Panc1 (cell line): Measurements from ENCODE around the gene KIAA1755. TPM values are rescaled to one million over a fixed set of nuclear protein-coding genes. Genes with fewer than 3 reads are reported as not detected.

Experiments
- ATAC-seq: fragments of 200-7000 bp; cut with Tn5 transposase; 2 replicates; pipeline ENCODE4 v1.9.1; 2020; ENCODE audit warnings: mild to moderate bottlenecking, moderate library complexity
- BruUV-seq: library from RNA; stranded (reverse); fragments of 400-500 nt; replicated peaks from 2 replicates; lab custom pipeline; 2021; lab: Mats Ljungman, UMichigan
- CTCF ChIA-PET: fragments of 300-600 bp; sonication (Branson Sonifier 250); formaldehyde crosslinking; loops from one replicate; lab custom pipeline; 2022; ENCODE audit warnings: antibody characterized with exemption; lab: Charles Lee
- POLR2A ChIA-PET: fragments of 300-600 bp; sonication (Branson Sonifier 250); formaldehyde crosslinking; loops from one replicate; lab custom pipeline; 2022; ENCODE audit warnings: antibody characterized with exemption; lab: Charles Lee
- DNase-seq: peaks from one replicate; pipeline ENCODE4 v3.0.0-alpha.2; 2010; ENCODE audit warnings: low read depth, low spot score
- H3K27ac ChIP-seq: 2 replicates; pipeline ENCODE4 v1.5.1; 2011; ENCODE audit warnings: mild to moderate bottlenecking, low read length, inconsistent platforms
- H3K27me3 ChIP-seq: fragments of 200-500 bp; sonication (Bioruptor generic); 2 replicates; pipeline ENCODE4 v1.6.0; 2014; ENCODE audit warnings: low read length, inconsistent platforms; ENCODE audit not compliant: control insufficient read depth, insufficient read depth
- H3K36me3 ChIP-seq: fragments of 200-500 bp; sonication (Bioruptor generic); 2 replicates; pipeline ENCODE4 v1.5.1; 2014; ENCODE audit warnings: inconsistent platforms, mild to moderate bottlenecking, low read length, moderate library complexity; ENCODE audit not compliant: control insufficient read depth, insufficient read depth
- H3K4me1 ChIP-seq: 2 replicates; pipeline ENCODE4 v1.5.1; 2011; ENCODE audit warnings: inconsistent platforms, mild to moderate bottlenecking, low read length, moderate library complexity; ENCODE audit not compliant: control insufficient read depth, insufficient read depth
- H3K4me3 ChIP-seq, 2 experiments: 2 replicates each; pipeline ENCODE4 v1.5.1; 2011 to 2012; ENCODE audit warnings: low read depth in 2 of 2, low read length in 2 of 2, mild to moderate bottlenecking in 2 of 2, inconsistent platforms in 1 of 2, moderate library complexity in 1 of 2
- H3K9me3 ChIP-seq: fragments of 200-500 bp; sonication (Bioruptor generic); 2 replicates; pipeline ENCODE4 v1.5.1; 2014; ENCODE audit warnings: low read depth, mild to moderate bottlenecking, inconsistent platforms, low read length, moderate library complexity; ENCODE audit not compliant: control insufficient read depth, insufficient read depth
- POLR2AphosphoS5 ChIP-seq: IDR thresholded peaks from 2 replicates; pipeline ENCODE4 v1.6.1; 2012; ENCODE audit warnings: mild to moderate bottlenecking, low read depth, low read length, moderate library complexity
- SIN3A ChIP-seq: IDR thresholded peaks from 2 replicates; pipeline ENCODE4 v1.6.1; 2012; ENCODE audit warnings: low read depth, mild to moderate bottlenecking, low read length, moderate library complexity, borderline replicate concordance; ENCODE audit not compliant: insufficient read depth
- TCF7L2 ChIP-seq: IDR thresholded peaks from 2 replicates; pipeline ENCODE4 v1.6.1; 2011; ENCODE audit warnings: mild to moderate bottlenecking, low read depth, low read length, inconsistent platforms
- in situ Hi-C: cut with HindIII; loops from 2 replicates; pipeline ENCODE4 v1.10.0; 2016; ENCODE audit warnings: low sequenced_read_pairs, low pct_unique_long_range_greater_than_20kb
- intact Hi-C: fragments of 100-400 bp; cut with micrococcal nuclease; formaldehyde crosslinking; loops from one replicate; pipeline ENCODE4 v1.10.0; 2022; ENCODE audit not compliant: unreplicated experiment
- total RNA-seq: library from RNA; stranded (reverse); gene quantifications from one replicate; pipeline ENCODE4 v1.2.1, GENCODE V29; 2021; ENCODE audit not compliant: unreplicated experiment
- TF ChIP-seq, protein P1 (sequence below), 2 experiments: IDR thresholded peaks; 2 replicates each; pipeline ENCODE4 v1.6.1; 2011 to 2012; ENCODE audit warnings: low read depth in 2 of 2, control low read depth in 1 of 2, low read length in 1 of 2, mild to moderate bottlenecking in 1 of 2, moderate library complexity in 1 of 2; ENCODE audit not compliant: insufficient read depth in 1 of 2
- TF ChIP-seq, protein P2 (sequence below): fragments of 450-650 bp; IDR thresholded peaks from 2 replicates; pipeline ENCODE4 v1.5.1; 2017; ENCODE audit warnings: mild to moderate bottlenecking

KIAA1755 gene
- total RNA-seq, 1 experiment from 2014 or later: 0.08 TPM

GRCh38 chr20:38175304-38176180 lies 85.0 kb downstream of the KIAA1755 start:
- in situ Hi-C loops: no loop called here
- no peaks in the 10 kb centered on the region for H3K9me3 ChIP-seq
- TF ChIP-seq, protein P1, sequence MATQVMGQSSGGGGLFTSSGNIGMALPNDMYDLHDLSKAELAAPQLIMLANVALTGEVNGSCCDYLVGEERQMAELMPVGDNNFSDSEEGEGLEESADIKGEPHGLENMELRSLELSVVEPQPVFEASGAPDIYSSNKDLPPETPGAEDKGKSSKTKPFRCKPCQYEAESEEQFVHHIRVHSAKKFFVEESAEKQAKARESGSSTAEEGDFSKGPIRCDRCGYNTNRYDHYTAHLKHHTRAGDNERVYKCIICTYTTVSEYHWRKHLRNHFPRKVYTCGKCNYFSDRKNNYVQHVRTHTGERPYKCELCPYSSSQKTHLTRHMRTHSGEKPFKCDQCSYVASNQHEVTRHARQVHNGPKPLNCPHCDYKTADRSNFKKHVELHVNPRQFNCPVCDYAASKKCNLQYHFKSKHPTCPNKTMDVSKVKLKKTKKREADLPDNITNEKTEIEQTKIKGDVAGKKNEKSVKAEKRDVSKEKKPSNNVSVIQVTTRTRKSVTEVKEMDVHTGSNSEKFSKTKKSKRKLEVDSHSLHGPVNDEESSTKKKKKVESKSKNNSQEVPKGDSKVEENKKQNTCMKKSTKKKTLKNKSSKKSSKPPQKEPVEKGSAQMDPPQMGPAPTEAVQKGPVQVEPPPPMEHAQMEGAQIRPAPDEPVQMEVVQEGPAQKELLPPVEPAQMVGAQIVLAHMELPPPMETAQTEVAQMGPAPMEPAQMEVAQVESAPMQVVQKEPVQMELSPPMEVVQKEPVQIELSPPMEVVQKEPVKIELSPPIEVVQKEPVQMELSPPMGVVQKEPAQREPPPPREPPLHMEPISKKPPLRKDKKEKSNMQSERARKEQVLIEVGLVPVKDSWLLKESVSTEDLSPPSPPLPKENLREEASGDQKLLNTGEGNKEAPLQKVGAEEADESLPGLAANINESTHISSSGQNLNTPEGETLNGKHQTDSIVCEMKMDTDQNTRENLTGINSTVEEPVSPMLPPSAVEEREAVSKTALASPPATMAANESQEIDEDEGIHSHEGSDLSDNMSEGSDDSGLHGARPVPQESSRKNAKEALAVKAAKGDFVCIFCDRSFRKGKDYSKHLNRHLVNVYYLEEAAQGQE (IDR thresholded peaks at IDR 0.05; ENCODE audit: insufficient read depth in 1 of 2, low read depth in 2 of 2, low read length in 1 of 2): no peak
- TF ChIP-seq TCF7L2 (no peak), SIN3A (no peak), POLR2AphosphoS5 (no peak)
- TF ChIP-seq, protein P2, sequence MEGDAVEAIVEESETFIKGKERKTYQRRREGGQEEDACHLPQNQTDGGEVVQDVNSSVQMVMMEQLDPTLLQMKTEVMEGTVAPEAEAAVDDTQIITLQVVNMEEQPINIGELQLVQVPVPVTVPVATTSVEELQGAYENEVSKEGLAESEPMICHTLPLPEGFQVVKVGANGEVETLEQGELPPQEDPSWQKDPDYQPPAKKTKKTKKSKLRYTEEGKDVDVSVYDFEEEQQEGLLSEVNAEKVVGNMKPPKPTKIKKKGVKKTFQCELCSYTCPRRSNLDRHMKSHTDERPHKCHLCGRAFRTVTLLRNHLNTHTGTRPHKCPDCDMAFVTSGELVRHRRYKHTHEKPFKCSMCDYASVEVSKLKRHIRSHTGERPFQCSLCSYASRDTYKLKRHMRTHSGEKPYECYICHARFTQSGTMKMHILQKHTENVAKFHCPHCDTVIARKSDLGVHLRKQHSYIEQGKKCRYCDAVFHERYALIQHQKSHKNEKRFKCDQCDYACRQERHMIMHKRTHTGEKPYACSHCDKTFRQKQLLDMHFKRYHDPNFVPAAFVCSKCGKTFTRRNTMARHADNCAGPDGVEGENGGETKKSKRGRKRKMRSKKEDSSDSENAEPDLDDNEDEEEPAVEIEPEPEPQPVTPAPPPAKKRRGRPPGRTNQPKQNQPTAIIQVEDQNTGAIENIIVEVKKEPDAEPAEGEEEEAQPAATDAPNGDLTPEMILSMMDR: no peak
- no peaks in the 10 kb centered on the region; the same call in none of the 2 replicates for H3K4me1 ChIP-seq
- H3K4me3 ChIP-seq: no peak overlapping the region
- DNase-seq (no peak), ATAC-seq (no peak)
- H3K36me3 ChIP-seq: no peaks in the 10 kb centered on the region
- ChIA-PET CTCF (interaction anchor here (0.7 kb wide), 1 partner anchor 100 kb away, joined by 3 read pairs; no protein-coding TSS in a partner anchor), POLR2A (no interaction called here)
- BruUV-seq: no TSS peak
- H3K27ac ChIP-seq: no peak overlapping the region
- intact Hi-C loops: no loop called here
- no peaks in the 10 kb centered on the region for H3K27me3 ChIP-seq

DNA sequence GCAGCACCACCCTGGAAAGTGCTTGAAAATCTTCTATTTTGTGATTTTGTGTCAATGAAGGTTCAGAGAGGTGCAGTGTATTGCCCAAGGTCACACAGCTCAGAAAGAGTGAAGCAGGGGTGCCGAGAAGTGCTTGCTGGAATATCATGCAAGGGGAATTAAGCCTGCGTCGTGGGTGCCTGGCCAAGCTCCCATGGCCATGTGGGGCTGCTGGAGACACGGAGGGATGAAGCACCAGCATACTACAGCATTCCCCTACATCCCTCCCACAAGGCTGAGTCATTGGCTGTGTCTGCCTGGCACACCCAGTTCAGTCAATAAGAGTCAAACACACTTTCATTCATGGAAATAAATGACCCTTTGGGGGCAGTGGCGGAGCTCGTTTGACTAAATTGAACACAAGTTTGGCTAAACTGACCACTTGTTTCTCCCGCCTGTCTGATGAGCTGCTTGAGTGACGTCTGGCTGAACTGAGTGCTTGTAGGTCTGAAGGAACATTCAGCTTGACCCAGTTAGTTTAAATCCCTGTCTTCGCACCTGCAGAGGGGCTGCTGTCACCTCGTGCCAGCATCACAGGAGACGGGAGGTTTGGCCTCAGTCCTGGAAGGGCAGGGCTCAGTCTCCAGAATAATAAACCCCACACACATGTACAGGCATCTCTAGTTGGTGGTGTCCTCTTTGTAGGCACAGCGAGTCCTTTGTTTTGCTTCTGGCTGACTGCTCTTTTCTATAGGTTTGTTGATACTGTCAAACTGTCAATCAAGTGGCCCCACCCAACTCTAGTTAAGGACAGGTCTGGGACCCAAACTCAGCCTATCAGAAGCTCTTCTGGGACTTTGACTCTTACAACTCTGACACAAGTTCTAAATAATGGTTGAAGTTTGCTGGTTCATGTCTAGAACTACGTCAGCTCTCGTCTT lies 87.0 kb downstream of the KIAA1755 start:
- H3K4me3 ChIP-seq: 0 out of 4 replicates have a peak overlapping the region, but pooled peaks of 1 of the 2 experiments have one; percentile 7

More for the DNA sequence above, 87.0 kb downstream of the KIAA1755 start:
- no TSS peak for BruUV-seq
- no peak for TF ChIP-seq SIN3A
- TF ChIP-seq TCF7L2: no peak
- TF ChIP-seq POLR2AphosphoS5: no peak
- TF ChIP-seq, protein P1 (IDR thresholded peaks at IDR 0.05; ENCODE audit: insufficient read depth in 1 of 2, low read depth in 2 of 2, low read length in 1 of 2): no peak
- TF ChIP-seq, protein P2: no peak
- intact Hi-C loops (no loop called here), in situ Hi-C loops (no loop called here)
- CTCF ChIA-PET: no interaction called here
- Histone ChIP-seq H3K4me1 (peaks cover 4% of the 10 kb centered on the region), H3K9me3 (no peaks in the 10 kb centered on the region), H3K27ac (no peak overlapping the region), H3K27me3 (no peaks in the 10 kb centered on the region), H3K36me3 (no peaks in the 10 kb centered on the region)
- POLR2A ChIA-PET: interaction anchor here (0.6 kb wide), 1 partner anchor 46 kb away, joined by 9 read pairs; no protein-coding TSS in a partner anchor
- peak; percentile 86 for ATAC-seq
- DNase-seq: no peak
